ENCODE results near the gene FLNB.
"Not testable (repeated sequence)": the region's sequence is repeated elsewhere in the genome, so short reads cannot be mapped to it uniquely, and the experiment has no call there.

The FLNB gene

DNA sequence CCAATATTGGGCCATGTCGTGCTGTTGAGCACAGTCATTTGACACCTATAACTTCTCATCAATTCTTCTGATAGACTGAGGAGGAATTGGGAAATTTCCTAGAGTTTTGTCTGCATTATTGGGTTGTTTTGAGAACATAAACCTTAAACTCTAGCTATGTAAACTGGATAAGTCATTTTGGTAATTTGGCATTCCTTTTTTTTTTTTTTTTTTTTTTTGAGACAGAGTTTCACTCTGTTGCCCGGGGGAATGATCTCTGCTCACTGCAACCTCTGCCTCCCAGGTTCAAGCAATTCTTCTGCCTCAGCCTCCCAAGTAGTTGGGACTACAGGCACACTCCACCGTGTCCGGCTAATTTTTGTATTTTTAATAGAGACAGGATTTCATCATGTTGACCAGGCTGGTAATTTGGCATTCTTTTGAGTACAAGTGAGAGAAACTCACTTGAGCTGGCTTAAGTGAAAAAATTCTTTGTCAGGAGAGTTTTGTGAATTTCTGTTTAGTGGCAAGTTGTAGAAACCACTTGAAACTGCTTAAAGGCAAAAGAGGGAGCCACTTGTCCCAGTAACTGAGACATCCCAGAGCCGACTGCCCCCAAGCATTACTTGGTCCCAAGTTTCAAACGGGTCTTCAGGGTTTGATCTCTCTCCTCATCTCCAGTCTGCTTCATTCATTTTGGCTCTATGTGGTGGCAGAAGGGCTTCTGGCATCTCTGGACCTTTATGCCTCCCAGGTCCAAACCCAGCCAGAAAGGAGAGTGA lies 34.9 kb downstream of the FLNB start:
- H3K4me3 ChIP-seq = no peak overlapping the region
- H3K27ac ChIP-seq = peak overlapping the region in 9 of 21 experiments; percentile 14 to 75 (median 59)

DNA sequence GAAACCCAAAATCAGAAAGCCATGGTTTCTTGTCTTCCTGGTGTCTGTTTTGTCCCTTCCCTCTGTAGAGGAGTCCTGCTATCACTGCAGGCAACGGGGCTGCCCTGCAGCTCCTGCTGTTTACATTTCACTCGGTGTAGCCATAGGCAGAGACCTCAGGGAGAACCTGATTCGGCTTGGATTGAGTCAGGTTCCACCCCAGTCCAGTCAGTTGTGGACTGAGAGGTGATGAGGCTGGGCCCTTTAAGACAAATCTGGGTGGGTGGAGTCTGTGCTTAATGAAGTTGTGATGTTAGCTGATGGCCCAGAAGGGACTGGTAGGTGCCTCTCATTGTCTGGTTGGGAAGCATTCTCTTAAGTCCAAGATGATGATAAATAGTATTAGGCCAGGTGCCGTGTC lies 35.7 kb downstream of the FLNB start:
- Histone ChIP-seq H3K27ac (peak overlapping the region in 16 of 21 experiments; percentile 4 to 75 (median 46)), H3K4me3 (no peak overlapping the region)

DNA sequence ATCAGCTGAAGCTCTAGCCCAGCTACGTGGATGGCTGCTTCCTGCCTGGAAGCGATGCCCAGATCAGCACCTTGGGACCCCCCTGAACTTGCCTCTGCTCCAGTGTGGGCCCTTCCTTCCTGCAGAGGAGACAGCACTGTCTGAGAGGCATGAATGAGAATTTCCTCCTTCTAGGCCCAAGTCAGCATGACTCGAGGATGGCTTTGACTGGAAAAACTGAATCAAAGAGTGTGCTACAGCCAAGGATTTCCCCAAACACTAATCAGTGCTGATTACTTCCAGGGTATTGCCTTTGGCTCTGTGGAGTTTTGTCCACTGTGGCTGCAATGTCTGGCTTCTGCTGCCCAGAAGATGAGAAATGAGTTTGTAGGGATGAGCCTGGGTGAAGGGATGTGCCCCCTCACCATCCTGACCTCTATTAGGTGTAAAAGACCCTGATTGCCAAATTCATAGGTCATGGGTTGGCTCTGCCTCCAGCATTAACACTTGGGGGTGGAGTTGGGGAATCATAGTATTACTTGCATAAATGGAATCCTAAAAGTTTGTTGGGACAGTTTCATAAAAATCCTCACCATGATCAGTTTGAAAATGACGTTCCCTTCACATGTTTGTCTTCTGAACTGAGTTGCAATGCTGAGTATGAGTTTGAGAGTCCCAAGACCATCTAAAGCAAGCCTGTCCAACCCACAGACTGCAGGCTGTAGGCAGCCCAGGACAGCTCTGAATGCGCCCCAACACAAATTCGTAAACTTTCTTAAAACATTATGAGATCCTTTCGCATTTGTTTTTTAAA lies 36.7 kb downstream of the FLNB start:
- H3K27ac ChIP-seq = peak overlapping the region in 16 of 21 experiments; percentile 2 to 75 (median 40)
- no peak overlapping the region for H3K4me3 ChIP-seq

DNA sequence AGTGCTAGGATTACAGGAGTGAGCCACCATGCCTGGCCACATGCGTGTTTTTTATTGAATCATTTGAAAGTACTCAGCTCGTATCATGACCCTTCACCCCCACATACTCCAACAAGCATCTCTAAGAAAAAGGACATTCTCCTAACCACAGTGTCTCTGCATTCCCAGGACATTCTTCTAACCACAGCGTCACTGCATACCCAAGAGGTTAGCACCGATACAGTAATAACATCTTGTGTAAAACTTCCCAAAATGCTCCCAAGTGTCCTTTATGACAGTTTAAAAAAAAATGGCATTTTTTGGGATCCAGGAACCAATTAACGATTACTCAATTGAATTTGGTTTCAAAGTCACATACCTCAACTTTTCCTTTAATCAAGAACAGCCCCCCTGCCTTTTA lies 39.6 kb downstream of the FLNB start:
- no peak overlapping the region for H3K4me3 ChIP-seq
- peak overlapping the region in 8 of 21 experiments; percentile 46 to 72 (median 64) for H3K27ac ChIP-seq

DNA sequence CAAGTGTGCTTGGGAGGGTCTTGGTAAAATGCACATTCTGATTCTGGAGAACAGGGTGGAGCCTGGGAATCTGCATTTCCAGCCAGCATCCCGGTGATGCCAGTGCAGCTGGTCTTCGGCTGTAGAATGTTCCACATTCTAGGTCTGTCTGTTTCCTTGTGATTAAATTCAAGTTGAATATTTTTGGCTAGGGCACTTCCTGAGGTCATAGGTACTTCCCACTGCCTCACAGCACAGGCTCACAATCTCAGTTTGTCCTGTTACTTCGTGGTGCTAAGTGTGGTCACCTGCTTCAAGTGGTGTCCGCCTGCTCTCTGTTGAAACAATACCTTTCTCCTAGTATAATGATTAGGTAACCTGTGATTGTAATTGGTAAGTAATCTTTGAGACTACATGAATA lies 40.1 kb downstream of the FLNB start:
- H3K27ac ChIP-seq = peak overlapping the region in 15 of 21 experiments; percentile 23 to 85 (median 66)

DNA sequence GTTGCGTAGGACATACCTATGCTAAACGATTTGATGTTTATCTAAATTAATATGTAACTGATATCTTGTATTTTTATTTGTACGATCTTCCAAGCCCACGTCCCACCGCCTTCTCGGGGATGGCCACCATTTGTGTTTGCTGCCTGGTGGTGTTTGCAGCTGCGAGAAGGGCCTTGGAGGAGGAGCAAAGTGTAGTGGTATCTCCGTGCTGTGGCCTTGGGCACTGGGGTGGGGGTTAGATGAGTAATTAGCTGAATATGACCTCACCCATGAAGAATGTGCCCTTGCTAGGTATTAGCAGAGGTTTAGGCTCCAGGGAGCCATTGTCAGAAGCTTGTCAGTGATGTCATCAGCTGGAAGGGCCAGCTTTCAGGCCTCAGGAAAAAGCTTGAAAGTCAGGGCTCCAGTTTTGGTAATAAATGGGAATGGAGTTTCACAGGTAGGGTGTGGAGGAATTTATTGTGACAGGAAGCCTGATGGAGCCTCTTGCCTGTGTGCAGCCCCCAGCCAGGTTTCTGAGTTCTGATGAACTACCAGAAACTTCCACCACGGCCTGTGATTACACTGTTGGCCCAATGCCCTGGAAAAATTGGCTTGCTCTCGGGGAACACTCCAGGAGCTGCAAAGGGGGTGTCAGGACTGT lies 41.0 kb downstream of the FLNB start:
- H3K27ac ChIP-seq = peak overlapping the region in 19 of 21 experiments; percentile 3 to 85 (median 65)
- no peak overlapping the region for H3K4me3 ChIP-seq

More for the DNA sequence above, 40.1 kb downstream of the FLNB start:
- H3K4me3 ChIP-seq = no peak overlapping the region

DNA sequence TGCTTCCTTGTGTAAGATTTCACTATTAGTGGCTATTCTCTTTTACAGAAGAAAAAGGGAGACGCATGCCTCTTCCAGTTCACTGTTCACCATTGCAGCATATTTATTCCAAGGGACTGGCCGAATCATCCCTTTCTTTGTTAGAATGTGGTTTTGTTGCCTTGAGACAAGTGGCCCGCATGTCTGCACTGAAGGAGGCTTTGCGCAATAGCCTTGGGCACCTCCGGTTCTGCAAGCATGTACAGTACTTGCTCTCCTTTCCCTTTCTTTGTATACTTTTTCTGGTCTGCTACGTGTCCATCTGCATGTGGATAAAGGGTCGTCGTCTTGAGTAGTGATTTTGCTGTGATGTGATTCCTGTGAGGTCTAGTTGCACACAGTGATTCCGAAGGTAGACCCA lies 43.0 kb downstream of the FLNB start:
- peak overlapping the region in 11 of 21 experiments; percentile 11 to 85 (median 65) for H3K27ac ChIP-seq
- H3K4me3 ChIP-seq = no peak overlapping the region

DNA sequence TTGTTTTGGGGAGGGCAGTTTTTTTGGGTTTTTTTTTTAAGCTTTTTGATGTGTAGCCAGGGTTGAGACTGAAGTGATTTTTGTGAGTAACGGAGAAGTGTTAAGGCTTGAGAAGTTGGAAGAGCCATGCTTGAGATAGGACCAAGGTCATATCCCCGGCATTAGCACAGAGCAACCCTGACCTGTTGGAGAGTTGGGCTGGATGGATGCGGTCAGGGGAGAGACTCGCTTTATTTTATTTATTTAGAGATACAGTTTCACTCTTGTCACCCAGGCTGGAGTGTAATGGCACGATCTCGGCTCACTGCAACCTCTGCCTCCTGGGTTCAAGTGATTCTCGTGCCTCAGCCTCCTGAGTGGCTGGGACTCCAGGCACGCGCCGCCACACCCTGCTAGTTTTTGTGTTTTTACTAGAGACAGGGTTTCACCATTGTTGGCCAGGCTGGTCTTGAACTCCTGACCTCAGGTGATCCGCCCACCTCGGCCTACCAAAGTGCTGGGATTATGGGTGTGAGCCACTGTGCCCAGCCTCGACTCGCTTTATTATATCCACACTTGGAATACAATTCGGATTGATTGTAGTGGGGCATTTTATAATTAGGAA lies 43.5 kb downstream of the FLNB start:
- not testable (repeated sequence) for H3K4me3 ChIP-seq
- peak overlapping the region in 18 of 21 experiments; percentile 6 to 73 (median 56) for H3K27ac ChIP-seq

DNA sequence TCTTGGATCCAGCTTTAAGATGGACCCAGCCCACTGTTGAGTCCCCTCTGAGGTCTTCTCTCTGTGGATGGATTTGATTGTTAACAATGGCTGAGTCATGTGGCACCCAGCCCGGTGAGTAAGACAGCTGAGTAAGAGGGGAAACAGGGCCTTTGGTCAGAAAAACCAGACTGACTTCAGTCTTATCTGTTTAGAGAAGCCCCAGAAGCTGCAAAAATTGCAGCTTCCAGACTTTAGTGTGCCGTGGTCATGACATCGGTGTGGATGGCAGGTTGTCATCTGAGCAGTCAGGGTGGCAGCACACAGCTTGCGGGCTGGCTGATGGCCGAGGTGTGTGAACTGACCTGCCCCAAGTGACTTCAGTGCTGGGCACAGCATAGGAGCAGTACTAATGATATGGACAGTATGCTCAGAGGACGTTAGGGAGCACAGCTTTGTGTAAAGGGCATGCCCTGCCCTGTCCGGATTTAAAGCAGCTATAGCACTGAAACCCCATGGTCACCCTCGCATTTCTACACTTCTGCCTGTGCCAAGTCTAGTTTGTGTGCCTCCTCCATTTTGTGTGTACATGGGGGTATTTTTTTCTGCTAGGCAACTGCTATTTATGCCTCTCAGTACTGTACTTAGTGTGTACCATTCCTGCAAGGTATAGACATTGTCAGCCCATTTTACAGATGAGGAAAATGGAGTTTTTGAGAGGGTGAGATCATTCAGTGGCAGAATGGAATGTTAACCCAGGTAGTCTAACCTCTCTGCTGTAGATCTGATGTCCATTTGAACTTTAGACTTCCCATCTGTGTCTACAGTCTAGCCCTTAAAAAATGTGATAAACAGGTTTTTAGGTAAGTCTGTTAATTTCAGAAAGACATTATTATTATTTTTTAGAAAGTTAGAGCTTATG lies 44.4 kb downstream of the FLNB start:
- H3K27ac ChIP-seq = peak overlapping the region in 18 of 21 experiments; percentile 12 to 71 (median 58)
- H3K4me3 ChIP-seq = no peak overlapping the region

DNA sequence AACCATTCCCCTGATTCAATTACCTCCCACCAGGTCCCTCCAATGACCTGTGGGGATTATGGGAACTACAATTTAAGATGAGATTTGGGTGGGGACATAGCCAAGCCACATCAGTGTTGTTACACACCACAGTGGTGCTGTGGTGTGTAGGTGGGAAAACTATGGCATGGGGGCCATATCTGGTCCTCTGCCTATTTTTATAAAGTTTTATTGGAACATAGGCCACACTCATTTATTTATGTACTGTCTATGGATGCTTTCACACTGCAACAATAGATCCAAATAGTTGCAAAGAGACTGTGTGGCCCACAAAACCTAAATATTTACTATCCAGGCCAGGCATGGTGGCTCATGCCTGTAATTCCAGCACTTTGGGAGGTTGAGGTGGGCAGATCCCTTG lies 46.4 kb downstream of the FLNB start:
- H3K27ac ChIP-seq = no peak overlapping the region

DNA sequence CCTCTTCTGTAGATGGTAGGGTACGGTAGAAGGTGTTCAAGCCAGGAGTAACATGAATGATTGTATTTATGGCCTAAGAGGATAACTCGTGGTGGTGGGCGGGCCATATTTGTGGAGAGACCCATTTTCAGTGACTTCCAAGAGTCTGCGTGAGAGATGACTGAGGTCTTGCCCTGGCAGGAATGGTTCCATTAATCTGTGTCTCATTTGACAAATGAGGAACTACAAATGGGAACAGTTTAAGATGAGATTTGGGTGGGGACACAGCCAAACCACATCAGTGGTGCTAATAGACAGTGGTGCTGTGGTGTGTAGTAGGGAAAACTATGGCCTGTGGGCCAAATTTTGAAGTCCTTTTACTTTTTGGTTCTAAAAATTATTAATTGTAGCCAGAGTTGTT lies 47.1 kb downstream of the FLNB start:
- no peak overlapping the region for H3K27ac ChIP-seq
- no peak overlapping the region for H3K4me3 ChIP-seq

More for the DNA sequence above, 46.4 kb downstream of the FLNB start:
- H3K4me3 ChIP-seq = no peak overlapping the region

DNA sequence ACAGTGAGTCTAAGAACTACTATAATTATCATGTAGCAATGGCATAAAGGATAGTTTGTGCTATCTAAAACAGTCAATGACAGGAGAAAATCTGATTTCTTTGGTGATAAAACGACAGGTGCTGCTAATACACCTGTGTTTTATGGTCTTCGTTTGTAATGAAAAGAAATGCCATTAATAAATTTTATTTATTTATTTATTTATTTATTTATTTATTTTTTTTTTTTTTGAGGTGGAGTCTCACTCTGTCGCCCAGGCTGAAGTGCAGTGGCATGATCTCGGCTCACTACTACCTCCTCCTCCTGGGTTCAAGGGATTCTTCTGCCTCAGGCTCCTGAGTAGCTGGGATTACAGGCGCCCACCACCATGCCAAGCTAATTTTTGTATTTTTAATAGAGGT lies 47.7 kb downstream of the FLNB start:
- H3K27ac ChIP-seq, H3K4me3 ChIP-seq: not testable (repeated sequence)

DNA sequence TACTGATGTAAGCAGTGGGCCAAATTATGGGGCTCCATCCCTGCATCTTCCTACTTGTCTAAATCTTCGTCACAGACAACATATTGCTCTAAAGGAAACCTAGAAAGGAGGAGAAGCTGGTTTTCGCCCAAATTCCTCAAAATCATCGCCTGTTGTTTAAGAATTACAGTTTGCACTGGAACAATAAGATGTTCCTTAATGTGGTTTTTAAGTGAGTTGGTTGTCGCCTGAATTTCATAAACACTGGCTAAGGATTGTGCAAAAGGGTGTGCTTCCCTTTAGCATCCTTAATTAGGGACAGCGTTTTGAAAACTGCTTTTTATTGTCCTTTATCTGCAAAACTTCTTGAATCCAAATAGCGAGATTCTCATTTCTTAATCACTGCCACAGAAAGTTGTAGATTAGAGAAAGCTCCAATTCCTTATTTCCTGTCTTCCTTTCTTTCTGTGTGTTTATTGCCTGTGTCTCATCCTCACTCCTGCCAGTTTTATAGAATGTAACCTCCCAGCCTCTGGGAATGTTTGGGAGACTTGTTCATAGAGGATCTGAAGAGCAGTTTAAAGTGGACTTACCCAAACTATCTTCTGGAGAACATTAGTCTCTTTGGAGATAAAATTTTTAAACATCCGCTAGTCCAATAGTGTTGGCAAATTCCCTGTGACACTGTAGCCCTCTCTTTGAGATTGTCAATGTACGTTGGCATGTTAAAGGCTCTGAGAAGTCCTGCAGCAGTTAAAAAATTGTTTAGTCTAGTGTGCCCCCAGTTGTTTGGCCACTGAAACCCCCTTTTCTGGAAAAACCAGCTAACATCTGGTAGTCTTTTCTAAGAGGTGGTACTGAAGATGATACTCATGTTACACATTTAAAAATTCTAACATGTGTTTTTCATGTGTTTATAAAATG lies 50.4 kb downstream of the FLNB start:
- H3K27ac ChIP-seq = peak overlapping the region in 5 of 21 experiments; percentile 0 to 49 (median 18)
- H3K4me3 ChIP-seq = no peak overlapping the region

DNA sequence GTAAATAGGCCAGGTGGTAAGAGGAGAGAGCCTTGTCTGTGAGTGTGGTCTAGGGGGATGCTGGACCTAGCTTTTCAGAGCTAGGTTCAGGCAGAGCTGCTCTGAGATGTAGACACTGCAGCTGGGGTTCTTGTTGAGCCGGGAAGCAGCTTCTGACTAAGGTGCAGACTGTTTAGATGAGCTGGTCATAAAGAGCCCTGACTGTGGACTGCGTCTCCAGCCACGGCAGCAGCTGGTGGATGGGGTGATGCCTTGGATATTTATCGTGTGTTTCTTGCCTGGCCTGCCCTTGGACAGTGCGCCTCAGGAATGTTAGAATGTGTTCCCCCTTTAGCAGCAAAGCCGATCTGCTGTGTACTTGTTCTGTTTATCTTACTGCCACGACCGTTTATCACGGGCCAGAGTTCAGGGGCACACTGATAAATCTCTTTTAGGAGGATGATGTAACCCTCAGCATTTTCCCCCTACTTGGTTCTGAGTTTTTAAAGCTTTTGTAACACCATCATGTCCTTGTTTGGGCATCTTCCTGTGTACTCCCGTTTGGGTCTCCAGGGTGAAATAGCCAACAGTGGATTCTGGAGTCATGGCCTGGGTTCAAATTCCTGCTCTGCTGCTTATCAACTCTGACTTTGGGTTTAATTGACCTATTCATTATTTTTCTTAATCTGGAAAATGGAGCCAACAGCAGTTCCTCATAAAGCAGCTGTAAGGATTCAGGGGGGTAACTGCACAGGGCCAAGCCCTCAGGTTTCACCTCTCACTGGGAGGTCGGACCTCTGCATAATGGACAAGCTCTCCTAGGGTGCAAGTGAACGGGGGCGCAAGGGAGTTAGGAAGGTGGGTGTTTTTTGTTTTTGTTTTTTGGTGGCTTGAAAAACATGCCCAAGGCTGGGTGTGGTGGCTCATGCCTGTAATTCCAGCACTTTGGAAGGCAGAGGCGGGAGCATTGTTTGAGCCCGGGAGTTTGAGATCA lies 51.4 kb downstream of the FLNB start:
- H3K4me3 ChIP-seq = no peak overlapping the region

DNA sequence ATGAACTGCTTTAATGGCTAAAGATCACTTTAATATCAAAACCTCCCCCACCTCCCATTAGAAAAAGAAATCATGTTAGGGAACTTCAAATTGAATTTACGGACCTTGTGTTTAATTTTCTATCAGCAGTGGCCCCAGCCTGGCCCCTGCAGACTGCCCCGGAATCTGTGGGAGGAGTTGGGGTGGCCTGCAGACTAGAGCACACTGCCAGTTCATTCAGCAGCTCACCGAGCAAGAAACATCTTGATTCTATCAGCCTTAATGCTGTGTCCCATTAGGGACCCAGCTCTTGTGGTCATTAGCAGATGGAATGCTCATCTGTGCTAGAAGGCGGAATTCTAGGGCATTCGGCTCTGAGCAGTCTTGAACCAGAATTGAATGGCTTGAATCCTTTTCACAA lies 54.2 kb downstream of the FLNB start:
- no peak overlapping the region for H3K27ac ChIP-seq
- H3K4me3 ChIP-seq = no peak overlapping the region

More for the DNA sequence above, 51.4 kb downstream of the FLNB start:
- H3K27ac ChIP-seq = peak overlapping the region in 4 of 21 experiments; percentile 0 to 49 (median 12)

DNA sequence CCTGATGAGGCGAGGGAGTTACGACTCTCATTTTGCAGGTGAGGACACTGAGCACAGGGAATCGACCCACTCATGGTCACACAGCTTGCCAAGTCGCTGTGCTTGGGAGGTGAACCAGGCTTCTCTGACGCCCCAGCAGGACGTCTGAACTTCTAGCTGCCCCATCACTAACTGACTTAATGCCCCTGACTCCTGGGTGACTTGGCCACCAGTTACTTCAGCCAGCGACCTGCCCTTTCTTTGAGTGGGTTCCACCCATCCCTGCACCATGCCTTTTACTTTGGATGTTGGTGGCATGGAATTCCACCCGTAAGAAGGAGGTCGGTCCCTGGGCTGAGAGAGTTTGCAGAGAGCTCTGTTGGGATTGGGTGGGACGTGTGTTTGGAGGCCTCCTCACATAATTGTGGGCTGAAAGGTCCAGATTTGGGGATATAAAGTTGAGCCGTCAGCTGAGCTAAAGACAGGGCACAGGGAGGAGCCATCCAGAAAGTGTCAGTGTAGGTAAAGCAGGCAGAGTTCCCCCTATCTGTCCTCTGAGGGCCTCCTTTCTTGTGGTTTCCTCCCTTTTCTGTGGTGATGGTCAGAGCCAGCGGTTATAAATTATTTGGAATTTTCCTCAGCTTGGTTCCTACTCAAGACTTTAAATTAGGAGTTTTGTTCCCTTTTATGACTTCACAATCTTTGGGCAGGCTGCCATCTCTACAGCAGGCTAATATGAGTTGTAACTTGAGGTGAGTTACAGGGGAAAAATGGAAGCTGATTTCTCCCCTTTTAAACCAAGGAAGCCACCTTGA lies 55.0 kb downstream of the FLNB start:
- Histone ChIP-seq H3K27ac (no peak overlapping the region), H3K4me3 (no peak overlapping the region)

All from skin epidermis (tissue), 12 donors.